AG09319 (cell line): ENCODE data around the gene DUS1L.

ENCODE experiments used
- DNase-seq: peaks from one replicate; pipeline ENCODE4 v3.0.0-alpha.2; 2010; ENCODE audit warnings: low read depth; ENCODE audit errors: extremely low read depth
- TF ChIP-seq, protein P1 (sequence below): IDR thresholded peaks from 2 replicates; pipeline ENCODE4 v1.5.1; 2011; ENCODE audit warnings: low read depth, mild to moderate bottlenecking, inconsistent platforms, low read length, moderate library complexity

DUS1L gene

DNA sequence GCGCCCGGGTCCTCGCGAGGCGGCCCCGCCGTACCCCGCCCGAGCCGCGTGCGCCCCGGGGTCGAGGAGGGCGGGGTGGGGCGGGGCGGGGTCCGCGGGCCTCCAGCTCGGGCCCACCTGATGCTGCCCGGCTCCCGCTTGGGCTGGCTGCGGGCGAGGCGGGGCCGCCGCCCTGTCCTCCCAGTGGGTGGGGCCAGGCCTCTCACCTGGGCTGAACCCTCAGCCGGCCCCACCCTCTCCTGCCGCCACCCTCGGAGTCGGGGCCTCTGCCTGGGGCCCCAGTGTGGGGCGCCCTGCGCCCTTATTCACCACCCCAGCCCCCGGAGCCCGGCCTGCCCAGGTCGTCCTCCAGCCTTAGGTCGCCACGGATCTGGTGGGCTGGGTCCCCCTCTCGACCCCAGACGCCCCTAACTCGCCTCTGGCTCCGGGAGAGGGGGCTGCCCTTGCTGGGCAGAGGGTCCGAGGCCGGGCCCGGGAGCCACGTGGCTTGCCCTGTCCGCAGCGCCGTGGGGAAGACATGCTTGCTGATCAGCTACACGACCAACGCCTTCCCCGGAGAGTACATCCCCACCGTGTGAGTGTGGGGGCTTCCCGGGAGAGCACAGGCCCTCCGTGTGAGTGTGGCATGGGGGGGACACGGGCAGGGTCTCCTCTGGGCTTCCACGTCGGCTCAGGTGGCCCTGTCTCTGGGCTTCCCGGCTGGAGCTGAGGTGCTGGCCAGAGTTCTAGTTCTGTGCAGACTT lies 33.5 kb downstream of the DUS1L start:
- TF ChIP-seq, protein P1, sequence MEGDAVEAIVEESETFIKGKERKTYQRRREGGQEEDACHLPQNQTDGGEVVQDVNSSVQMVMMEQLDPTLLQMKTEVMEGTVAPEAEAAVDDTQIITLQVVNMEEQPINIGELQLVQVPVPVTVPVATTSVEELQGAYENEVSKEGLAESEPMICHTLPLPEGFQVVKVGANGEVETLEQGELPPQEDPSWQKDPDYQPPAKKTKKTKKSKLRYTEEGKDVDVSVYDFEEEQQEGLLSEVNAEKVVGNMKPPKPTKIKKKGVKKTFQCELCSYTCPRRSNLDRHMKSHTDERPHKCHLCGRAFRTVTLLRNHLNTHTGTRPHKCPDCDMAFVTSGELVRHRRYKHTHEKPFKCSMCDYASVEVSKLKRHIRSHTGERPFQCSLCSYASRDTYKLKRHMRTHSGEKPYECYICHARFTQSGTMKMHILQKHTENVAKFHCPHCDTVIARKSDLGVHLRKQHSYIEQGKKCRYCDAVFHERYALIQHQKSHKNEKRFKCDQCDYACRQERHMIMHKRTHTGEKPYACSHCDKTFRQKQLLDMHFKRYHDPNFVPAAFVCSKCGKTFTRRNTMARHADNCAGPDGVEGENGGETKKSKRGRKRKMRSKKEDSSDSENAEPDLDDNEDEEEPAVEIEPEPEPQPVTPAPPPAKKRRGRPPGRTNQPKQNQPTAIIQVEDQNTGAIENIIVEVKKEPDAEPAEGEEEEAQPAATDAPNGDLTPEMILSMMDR, result no peak
- no peak for DNase-seq

DNA sequence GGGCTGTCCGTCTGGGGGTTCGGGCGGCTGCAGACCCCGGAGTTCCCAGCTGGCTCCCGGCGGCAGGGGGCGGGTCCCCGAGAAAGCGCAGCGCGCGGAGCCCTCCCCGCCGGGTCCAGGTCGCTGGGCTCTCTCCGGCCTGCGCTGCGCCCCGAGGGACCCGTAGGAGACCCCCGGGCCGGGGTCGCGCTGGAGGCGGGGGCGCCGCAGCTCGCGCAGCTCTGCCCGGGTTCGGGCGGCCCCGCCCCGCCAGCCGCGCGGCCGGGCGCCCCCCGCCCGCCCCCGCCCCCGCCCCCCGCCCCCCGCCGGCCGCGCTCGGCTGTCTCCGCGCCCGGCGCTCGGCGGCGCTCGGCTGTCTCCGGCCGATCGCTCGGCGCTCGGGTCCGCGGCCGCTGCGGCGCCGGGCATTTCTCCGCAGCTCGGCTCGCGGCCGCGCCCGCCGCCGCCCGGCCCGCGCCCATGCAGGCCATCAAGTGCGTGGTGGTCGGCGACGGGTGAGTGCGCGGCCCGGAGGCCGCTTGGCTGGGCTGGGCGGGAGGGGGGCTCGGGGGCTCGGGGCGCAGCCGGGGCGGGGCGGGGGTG lies 34.2 kb downstream of the DUS1L start, which contains the start of gene RAC3:
Gene RAC3 (plus strand): TSS at position 376 of the 582 bp plus-strand sequence. CDS start 84 bp downstream, at position 460.
- no peak for DNase-seq
- TF ChIP-seq, protein P1, result no peak

DNA sequence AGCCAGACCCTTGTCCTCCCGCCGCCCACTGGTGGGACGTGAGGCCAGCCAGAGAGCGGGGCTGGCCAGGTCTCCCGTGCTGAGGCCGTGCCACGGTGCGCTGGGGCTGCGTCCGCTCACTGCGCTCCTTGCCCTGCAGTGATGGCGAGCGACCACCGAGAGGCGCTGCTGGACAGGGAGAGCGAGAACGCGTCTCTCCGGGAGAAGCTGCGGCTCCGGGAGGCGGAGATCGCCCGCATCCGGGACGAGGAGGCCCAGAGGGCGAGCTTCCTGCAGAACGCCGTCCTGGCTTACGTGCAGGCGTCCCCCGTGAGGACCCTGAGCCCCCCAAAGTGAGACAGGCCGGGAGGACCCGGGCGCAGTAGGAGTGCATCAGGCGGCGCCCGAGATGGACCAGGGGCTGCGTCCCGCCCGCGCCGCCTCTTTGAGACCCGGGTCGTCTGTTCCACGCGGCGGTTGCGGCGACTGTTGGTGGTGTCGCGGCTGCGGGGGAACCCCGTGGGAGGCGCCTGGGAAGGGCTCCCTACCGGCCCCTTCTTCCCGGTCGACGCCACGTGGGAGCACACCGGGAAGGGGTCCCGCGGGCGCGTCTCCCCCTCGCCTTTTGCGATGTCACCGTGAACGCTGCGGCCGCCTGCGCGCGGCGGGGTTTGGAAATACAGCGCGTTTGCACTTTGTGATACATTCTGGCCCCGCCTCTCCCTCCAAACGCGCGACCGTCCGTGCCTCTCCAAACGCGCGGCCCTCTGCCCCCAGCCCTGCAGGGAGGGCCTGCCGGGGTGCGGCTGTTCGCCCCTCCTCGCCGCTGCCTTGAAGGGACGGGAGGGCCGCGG lies 34.9 kb downstream of the DUS1L start:
- TF ChIP-seq, protein P1, result peak; percentile 72

DNA sequence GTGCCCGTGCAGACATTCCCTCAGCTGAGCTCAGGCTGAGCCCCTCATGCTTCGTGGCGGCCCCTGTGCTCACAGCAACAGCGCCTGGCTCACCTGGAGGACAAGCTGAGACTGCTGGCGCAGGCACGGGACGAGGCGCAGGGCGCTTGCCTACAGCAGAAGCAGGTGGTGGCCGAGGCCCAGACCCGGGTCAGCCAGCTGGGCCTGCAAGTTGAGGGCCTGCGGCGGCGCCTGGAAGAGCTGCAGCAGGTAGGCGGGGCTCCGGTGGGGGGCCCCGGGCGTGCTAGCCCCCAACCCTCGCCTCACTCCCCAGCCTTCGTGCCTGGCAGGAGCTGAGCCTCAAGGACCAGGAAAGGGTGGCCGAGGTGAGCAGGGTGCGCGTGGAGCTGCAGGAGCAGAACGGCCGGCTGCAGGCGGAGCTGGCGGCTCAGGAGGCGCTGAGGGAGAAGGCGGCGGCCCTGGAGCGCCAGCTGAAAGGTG lies 35.6 kb downstream of the DUS1L start:
- DNase-seq, result no peak
- TF ChIP-seq, protein P1, result no peak

More for the DNA sequence above, 34.9 kb downstream of the DUS1L start:
- DNase-seq, result peak; percentile 51

DNA sequence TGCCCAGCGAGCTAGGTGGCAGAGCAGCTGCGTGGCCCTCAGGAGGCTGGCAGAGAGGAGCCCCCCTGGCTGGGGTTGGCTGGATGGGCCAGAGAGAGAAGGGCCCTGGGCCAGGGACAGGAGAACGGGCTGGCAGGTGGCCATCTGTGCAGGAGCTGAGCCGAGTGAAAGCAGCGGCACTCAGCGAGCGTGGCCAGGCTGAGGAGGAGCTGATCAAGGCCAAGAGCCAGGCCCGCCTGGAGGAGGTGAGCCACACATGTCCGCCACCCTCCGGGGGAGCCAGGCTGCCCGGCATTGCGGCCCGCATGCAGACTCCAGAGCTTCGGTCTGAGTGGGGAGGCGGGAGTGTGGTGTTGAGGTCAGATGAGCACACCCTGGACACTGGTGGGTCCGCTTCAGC lies 36.2 kb downstream of the DUS1L start:
- TF ChIP-seq, protein P1, result no peak
- DNase-seq, result no peak

DNA sequence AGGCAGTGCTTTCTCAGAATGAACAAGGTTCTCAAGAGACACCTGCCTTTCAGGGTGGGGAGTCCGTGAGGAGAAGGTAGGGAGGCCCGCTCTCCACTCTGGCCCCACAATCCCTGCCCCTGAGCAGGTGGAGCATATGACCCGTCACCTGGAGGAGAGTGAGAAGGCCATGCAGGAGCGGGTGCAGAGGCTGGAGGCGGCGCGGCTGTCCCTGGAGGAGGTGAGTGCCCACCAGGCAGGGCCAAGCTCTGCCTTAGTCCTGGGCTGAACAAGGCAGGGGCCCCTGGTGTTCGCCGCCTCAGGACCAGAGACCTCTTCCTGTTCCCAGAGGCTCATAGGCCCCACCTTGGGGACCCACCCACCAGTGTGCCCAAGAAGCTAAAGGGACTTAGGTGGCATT lies 36.6 kb downstream of the DUS1L start:
- TF ChIP-seq, protein P1, result no peak
- DNase-seq, result no peak
